Kasumi-1 (cell line): ENCODE measurements around the gene CDCP2.

ENCODE experiments used
- DNase-seq, 2 experiments: peaks; one replicate each; lab custom pipeline; 2025; lab: John Stamatoyannopoulos, UW

The CDCP2 gene

DNA sequence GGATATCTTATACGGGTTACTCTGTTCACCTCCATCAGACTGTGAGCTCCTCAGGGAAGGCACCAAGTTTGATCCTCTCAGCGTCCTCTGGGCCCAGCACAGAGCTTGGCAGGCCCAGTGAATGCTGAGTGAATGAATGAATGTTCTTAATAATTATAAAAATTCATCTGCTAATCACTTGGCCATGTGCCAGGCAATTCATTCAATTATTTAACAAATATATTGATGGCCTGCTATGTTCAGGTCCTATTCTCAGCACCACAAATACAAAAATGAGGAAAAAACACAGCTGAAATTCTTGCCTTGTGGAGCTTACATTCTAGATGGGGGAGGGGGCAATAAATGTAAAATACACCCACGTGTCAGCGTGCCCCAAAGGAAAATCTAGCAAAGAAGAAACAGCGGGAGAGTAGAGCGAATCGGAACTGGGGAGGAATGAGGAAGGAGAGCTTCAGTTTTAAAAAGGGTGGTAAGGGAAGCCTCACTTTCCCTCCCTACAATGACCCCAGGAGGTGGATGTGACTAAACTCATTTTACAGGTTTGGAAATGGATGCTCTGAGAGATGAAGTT is 15.8 kb downstream of the CDCP2 start:
- no peak for DNase-seq

- no peak for DNase-seq
These were observed 16.4 kb downstream of the CDCP2 start for GRCh38 chr1:54136269-54136896.

- no peak for DNase-seq
These were observed 17.2 kb downstream of the CDCP2 start for GRCh38 chr1:54135436-54136120.

DNA sequence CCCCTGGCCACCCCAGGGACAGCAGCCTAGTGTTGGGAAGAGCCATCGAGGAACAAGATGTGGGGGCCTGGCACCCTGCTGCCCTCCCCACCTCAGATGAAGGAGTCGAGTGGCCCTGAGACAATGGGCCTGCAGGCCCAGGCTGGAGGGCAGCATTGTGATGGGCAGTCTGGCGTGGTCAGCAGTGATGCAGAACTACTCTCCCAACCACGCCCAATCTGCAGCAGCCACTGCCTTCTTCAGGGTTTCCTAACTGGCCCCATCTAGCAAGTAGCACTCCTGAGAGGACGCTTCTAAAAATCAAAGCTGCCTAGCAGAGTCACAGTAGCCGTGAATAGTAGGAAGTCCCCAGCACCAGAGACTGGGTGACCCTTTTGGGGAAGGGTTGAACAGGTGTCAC is 18.5 kb downstream of the CDCP2 start:
- DNase-seq: no peak

- DNase-seq: no peak
These were observed 20.3 kb downstream of the CDCP2 start for GRCh38 chr1:54132495-54132894.

- no peak for DNase-seq
These were observed 21.4 kb downstream of the CDCP2 start for GRCh38 chr1:54131419-54131818.

GRCh38 chr1:54129858-54130257 is 22.9 kb downstream of the CDCP2 start:
- no peak for DNase-seq

DNA sequence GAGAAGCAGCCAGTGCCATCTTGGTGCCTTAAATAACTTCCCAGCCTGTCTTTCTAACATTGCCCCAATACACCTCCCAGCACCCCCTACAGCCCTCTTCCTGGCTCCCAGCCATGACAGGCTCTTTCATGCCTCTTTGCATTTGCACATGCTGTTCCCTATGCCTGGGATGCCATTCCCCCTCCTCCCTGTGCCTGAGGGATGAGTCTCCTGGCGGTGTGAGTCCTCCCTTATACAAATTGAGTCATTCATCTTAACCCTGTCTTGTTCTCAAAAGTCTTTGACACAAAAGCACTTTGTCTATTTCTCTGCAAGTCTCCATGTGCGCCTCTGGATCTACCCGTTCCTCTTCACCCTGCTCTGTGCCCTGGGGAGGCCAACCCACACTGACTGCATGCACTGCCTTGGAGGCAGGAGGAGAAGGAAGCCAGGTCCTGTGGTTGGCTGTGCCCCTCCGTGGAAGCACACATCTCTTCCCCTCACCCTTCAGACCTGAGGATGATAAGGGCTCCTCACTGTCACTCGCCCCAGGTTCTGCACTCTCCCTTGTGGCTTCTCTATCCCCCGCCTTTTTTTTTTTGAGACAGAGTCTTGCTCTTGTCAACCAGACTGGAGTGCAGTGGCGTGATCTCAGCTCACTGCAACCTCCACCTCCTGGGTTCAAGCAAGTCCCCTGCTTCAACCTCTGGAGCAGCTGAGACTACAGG is 25.1 kb downstream of the CDCP2 start:
- DNase-seq: peak in 1 of 2 experiments; percentile 12

DNA sequence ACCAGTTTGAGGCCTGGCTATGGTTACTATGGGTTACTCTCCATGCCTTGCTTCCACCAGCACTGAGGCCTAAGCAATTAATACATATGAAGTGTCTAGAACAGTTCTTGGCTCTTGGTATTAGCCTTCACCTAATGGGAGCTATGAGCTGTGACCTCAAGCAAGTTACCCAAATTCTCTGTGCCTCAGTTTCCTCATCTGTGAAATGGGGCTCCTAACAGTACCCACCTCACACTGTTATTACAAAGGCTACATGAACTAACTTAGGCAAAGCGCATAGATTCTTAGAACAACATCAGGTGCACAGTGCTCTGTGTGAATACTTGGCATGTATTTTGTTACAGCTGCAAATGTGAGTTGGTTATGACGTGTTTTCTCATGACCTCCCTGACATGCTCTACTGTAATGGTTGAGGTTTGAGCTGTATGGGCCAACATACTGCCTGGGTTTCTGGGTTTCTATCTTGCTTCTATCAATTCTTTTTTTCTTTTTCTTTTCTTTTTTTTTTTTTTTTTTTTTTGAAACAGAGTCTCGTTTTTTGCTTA is 26.5 kb downstream of the CDCP2 start:
- no peak for DNase-seq

- peak; percentile 7 to 15 for DNase-seq
These were observed 27.3 kb downstream of the CDCP2 start for GRCh38 chr1:54125386-54126070.

DNA sequence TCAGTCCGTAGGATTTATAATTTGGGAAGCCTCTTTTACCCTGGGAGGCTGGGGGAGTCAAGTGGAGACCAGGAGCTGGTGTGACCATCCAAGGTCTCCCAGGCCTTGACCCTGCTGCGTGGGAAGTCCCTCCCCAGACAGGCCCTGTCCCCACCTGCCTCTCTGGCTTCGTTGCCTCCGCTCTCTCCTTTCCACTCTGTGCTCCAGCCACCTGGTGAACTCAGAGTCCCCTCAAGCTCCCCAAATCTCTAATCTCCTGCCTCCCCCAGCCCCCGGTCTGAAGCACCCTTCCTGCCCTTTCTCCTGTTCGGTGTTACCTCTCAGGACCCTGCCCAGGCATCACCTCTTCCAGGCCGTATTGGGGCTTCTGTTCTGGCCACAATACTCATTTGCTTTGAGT is 27.9 kb downstream of the CDCP2 start:
- DNase-seq: no peak

DNA sequence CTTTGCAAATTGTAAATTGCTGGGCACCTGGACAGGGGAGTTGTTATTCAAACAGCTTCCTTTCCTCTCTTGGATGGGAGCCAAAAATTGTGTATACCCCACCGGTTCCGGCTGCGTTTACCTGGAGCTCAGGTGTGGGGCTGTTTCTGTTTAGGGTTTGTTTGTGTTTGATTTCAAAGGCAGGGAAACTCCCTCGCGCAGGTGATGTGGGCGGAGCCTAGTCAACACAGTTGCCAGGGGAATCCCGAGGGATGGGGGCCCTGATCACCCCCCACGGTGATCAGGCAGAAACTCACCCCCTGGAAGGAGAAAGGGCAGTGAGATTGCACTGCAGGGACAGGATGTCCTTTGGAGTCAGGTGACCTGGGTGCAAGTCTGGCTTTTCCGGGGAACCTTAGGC is 28.3 kb downstream of the CDCP2 start:
- DNase-seq: no peak

- no peak for DNase-seq
These were observed 29.8 kb downstream of the CDCP2 start for GRCh38 chr1:54122992-54123391.

DNA sequence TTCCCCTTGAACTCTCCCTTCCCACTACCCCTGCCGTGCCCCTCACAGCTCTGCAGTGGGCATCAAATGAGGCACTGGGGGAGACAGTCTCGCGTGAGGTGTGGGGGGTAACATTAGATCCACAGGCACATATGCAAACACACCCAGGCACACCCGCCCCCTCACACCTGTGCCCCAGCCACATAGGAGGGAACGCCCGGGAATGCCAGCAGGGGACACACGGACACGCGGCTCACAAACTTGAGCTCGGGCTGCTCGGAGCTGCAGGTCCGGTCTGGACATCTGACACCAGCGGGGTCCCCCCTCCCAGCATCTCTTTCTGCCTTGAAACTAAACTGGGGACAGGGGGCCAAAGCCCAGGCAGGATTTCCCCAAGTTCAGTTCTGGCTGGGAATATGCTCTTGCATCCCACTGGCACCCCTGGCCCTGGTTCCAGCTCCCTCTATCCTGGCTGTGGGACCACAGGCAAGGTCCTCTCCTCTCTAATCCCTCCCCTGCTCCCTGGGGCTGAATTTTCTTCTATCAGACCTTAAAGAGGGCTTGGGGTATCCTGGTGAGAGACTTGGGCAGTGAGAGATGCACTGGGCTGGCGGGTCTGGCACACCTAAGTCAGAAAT is 30.6 kb downstream of the CDCP2 start:
- DNase-seq: no peak

GRCh38 chr1:54121482-54122134 is 31.2 kb downstream of the CDCP2 start:
- peak; percentile 74 to 81 for DNase-seq

DNA sequence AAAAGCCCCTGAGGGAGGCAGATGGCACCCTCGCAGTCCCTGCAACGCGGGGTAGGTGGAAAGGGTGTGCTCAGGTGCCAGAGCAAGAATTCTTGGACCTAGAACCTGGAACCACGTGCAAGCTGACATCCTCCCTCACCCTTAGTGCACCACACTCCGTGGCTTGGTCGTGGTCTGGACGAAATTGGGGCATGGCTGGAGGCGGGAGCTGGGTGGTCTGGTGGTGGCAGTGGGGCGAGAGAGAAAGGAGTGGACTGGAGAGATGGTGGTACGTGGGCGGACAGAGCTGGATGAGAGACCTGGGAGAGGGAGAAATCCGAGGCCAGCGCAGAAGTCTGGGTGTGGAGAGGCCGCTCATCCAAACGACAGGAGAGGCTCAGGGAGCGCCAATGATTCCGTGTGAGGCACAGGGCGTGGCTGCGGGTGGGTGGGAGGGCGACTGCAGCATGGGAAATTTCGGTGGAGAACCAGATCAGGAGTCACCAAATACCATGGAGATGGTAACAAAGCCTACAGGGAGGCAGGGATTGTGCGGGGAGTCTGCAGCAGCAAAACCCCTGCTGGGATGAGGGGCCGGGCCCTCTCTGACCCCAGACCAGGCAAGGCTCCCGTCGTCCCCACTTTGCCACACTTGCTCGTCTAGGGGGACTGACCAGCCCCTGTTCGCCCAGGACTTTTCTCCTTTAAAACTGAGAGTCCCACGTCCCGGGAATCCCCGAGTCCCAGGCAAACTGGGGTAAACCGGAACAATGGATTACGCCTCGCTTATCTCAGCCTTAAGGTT is 31.9 kb downstream of the CDCP2 start:
- no peak for DNase-seq

- DNase-seq: no peak
These were observed 32.6 kb downstream of the CDCP2 start for GRCh38 chr1:54120018-54120697.

GRCh38 chr1:54118704-54119103 is 34.1 kb downstream of the CDCP2 start:
- DNase-seq: no peak

- DNase-seq: no peak
These were observed 34.8 kb downstream of the CDCP2 start for GRCh38 chr1:54117815-54118563.
